GM12892 (cell line): Measurements from ENCODE around the gene TRIM60.
A peak's percentile ranks its signal among the peaks of the same experiment; 100 is the strongest.
"Not testable (repeated sequence)": the region's sequence is repeated elsewhere in the genome, so short reads cannot be mapped to it uniquely, and the experiment has no call there.

ENCODE experiments used
- DNase-seq: peaks from one replicate; pipeline ENCODE4 v3.0.0; 2011; ENCODE audit not compliant: insufficient read length
- FAIRE-seq: peaks from 2 replicates; lab custom pipeline; 2011; peaks lifted over from hg19 to GRCh38; lab: Jason Lieb, UNC
- POLR2A ChIP-seq: IDR thresholded peaks from 2 replicates; pipeline ENCODE4 v1.6.1; 2011; ENCODE audit warnings: low read depth, low read length, control low read depth
- POLR2AphosphoS5 ChIP-seq: IDR thresholded peaks from 2 replicates; pipeline ENCODE4 v1.6.1; 2011; ENCODE audit warnings: low read depth, low read length, control low read depth
- TAF1 ChIP-seq: IDR thresholded peaks from 2 replicates; pipeline ENCODE4 v1.6.1; 2011; ENCODE audit warnings: low read depth, mild to moderate bottlenecking, control low read depth, low read length, borderline replicate concordance

The TRIM60 gene

DNA sequence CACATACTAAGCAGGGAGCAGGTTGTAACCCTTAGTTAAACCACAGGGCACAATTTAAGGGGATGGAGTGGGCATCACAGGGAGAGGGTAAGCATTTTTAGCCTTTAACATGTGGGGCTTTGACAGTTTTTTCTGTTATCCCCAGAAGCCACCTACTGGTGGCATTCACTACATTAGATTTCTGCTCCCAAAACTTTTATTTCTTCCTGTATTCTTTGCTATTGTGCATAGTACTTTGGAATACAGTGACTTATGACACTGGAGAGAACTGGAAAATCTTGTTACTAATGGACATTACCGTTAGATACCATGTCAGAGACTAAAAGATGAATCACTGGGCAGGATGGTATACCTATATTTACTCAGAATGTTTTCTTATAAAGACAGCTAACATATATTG is 29.1 kb downstream of the TRIM60 start:
- DNase-seq (no peak), FAIRE-seq (no peak)
- TF ChIP-seq POLR2A (no peak), TAF1 (no peak), POLR2AphosphoS5 (no peak)

DNA sequence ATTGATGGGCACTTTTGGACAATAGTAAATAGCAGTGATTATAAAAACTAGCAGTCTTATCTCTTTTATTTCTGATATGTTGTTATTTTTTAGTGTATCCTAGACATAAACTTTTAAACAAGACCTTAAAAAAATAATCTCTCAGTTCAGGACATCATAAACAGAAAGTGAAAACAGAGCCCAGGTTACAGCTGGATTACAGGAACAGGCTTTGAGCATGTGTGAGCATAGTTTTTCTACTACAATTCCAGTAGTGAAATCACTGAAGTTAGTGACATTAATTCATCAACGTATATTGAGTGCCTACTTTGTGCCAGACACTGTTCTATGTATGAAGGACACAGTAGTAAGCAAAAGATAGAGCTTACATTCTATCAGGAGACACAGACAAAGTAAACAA is 38.8 kb downstream of the TRIM60 start:
- DNase-seq: no peak
- no peak for TF ChIP-seq POLR2A
- TF ChIP-seq POLR2AphosphoS5: no peak
- no peak for TF ChIP-seq TAF1
- no peak for FAIRE-seq

DNA sequence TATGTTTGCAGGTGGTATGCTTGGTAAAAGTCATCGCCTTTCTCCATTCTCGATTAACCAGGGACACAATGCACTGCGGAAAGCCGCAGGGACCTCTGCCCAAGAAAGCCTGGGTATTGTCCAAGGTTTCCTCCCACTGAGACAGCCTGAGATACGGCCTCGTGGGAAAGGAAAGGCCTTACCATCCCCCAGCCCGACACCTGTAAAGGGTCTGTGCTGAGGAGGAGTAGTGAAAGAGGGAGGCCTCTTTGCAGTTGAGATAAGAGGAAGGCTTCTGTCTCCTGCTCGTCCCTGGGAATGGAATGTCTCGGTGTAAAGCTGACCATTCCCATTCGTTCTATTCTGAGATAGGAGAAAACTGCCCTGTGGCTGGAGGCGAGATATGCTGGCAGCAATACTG is 41.5 kb downstream of the TRIM60 start:
- DNase-seq, FAIRE-seq: not testable (repeated sequence)

DNA sequence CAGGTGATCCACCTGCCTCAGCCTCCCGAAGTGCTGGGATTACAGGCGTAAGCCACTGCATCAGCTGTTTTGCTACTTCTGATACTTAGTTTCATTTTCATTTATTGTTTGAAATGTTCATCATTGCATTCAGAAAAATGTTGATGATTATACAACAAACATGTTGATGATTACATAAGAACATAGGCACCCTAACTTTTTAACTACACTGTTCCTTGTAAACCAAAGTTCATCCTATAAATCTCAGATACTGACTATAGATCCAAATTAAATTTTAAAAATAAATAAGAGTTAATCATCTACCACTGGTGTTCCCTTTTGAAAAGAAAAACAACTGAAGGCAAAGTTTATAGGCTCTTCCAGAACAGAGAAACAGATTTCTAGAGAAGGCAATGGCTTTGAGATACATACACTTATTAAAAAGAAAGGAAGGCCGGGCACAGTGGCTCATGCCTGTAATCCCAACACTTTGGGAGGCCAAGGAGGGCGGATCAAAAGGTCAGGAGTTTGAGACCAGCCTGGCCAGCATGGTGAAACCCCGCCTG is 45.3 kb downstream of the TRIM60 start:
- TF ChIP-seq POLR2AphosphoS5: no peak
- TF ChIP-seq TAF1: no peak
- no peak for TF ChIP-seq POLR2A
- DNase-seq (no peak), FAIRE-seq (no peak)

DNA sequence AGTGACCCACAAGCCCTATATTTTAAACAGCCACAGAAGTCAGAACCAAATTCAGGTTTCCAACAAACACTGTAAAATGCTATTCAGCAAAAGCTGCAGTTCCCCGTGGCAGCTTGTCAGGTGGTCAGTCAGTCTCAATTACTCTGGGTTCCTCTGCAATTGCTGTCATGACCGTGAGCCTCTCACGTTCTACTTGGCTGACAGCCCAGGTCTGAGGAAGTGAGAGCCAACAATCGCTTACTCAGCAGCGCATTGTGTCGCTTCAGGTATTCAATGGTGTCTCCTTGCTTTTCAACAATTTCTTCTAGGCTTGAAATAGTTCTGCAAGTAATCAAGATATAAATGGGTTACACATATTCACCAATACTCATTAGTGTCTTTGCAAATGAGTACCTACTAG is 47.7 kb downstream of the TRIM60 start:
- peak; percentile 40 for FAIRE-seq

DNA sequence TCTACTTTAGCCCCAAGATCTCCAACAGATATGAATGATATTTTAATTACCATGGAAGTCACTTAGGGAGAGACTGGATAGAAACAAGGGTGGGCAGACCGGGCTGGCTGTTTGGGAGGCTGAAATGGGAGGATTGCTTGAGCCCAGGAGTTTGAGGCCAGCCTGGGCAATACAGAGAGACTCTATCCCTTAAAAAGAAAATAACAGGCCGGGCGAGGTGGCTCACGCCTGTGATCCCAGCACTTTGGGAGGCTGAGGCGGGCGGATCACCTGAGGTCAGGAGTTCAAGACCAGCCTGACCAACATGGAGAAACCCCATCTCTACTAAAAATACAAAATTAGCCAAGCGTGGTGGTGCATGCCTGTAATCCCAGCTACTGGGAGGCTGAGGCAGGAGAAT is 53.0 kb downstream of the TRIM60 start:
- FAIRE-seq, DNase-seq: not testable (repeated sequence)

More for the DNA sequence above, 47.7 kb downstream of the TRIM60 start:
- no peak for TF ChIP-seq POLR2AphosphoS5
- no peak for TF ChIP-seq POLR2A
- TF ChIP-seq TAF1: no peak
- DNase-seq: no peak

DNA sequence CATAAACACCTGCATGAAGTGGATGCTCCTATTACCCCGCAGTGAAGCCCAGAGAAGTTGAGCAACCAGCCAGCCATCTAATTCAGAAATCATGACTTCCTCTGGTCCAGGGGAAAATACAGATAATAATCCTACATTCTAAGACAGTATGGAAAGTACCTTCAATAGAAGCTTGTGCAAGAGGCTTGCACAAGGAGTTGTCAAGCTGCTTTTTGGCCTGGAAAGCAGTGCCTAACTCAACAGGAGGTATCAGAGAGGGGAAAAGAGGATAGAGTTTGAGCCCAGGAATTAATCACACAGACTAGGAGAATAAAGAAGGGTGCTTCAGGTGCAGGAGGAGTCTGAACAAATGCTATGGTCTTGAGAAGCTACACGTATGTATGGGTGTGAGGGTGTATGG is 54.1 kb downstream of the TRIM60 start:
- DNase-seq (no peak), FAIRE-seq (no peak)
- TF ChIP-seq TAF1 (no peak), POLR2A (no peak), POLR2AphosphoS5 (no peak)

DNA sequence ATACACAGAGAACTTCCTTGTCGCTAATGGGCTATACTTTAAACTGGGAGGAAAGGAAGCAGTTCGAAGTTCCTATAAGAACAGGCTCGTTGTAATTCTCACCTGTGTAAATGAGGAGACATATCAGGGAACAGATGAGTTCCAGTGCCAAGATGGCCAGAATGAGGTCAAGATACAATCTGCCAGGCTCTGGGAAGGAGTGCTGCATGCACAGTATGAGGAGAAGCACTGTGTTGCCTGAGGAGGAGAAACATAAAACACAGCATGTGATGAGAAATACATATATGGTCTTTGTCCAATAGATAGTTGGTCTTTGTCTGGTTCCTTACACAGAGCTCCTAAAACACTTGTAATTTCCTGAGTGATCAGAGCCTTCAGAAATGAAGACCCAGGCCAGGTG is 56.6 kb downstream of the TRIM60 start:
- no peak for FAIRE-seq
- no peak for DNase-seq
- TF ChIP-seq POLR2A: no peak
- no peak for TF ChIP-seq POLR2AphosphoS5
- no peak for TF ChIP-seq TAF1
